Mononuclear cell (primary cell): ENCODE results near the gene ERVK3-1. TPM values are rescaled to one million over a fixed set of nuclear protein-coding genes. Genes with fewer than 3 reads are reported as not detected.

ENCODE experiments used
- H3K27me3 ChIP-seq: 2 replicates; pipeline ENCODE4 v1.6.0; 2011; ENCODE audit warnings: low read length, control low read depth; ENCODE audit not compliant: insufficient read depth
- H3K4me1 ChIP-seq: 2 replicates; pipeline ENCODE4 v1.5.1; 2011; ENCODE audit warnings: mild to moderate bottlenecking, low read length, control low read depth; ENCODE audit not compliant: insufficient read depth
- H3K4me3 ChIP-seq: 2 replicates; pipeline ENCODE4 v1.5.1; 2011; ENCODE audit warnings: mild to moderate bottlenecking, low read length, moderate library complexity
- H3K9me3 ChIP-seq: 2 replicates; pipeline ENCODE4 v1.5.1; 2011; ENCODE audit warnings: low read depth, mild to moderate bottlenecking, control low read depth, low read length
- total RNA-seq: library from RNA; depleted of rRNA; stranded (reverse); fragments of >200 nt; gene quantifications from one replicate; pipeline ENCODE4 v1.2.3, GENCODE V29; 2012

ERVK3-1 gene
- total RNA-seq, 1 donor, result 124 TPM

GRCh38 chr19:58325311-58326022, 20.3 kb downstream of the ERVK3-1 start:
- Histone ChIP-seq H3K27me3 (no peaks in the 10 kb centered on the region), H3K9me3 (no peaks in the 10 kb centered on the region), H3K4me3 (no peak overlapping the region), H3K4me1 (peaks cover 31% of the 10 kb centered on the region)

GRCh38 chr19:58326501-58326913, 21.3 kb downstream of the ERVK3-1 start:
- H3K4me1 ChIP-seq, result peaks cover 31% of the 10 kb centered on the region
- no peaks in the 10 kb centered on the region for H3K9me3 ChIP-seq

GRCh38 chr19:58326914-58327726, 21.9 kb downstream of the ERVK3-1 start, which contains the start of gene ZSCAN22:
ZSCAN22 (plus strand) TSS chr19:58326994; CDS start chr19:58334803, 7,809 bp downstream.
- no peaks in the 10 kb centered on the region for H3K27me3 ChIP-seq
- H3K9me3 ChIP-seq, result no peaks in the 10 kb centered on the region
- peak within 1 kb of the TSS; percentile 65 for H3K4me3 ChIP-seq
- peaks cover 31% of the 10 kb centered on the region for H3K4me1 ChIP-seq

More at GRCh38 chr19:58326501-58326913, 21.3 kb downstream of the ERVK3-1 start:
- Histone ChIP-seq H3K4me3 (peak overlapping the region; percentile 65), H3K27me3 (no peaks in the 10 kb centered on the region)

- Histone ChIP-seq H3K9me3 (no peaks in the 10 kb centered on the region), H3K4me3 (no peak overlapping the region)
Observed at GRCh38 chr19:58328999-58329398, 23.8 kb downstream of the ERVK3-1 start.

GRCh38 chr19:58330458-58330857, 25.3 kb downstream of the ERVK3-1 start:
- H3K27me3 ChIP-seq, result no peaks in the 10 kb centered on the region

More at GRCh38 chr19:58328999-58329398, 23.8 kb downstream of the ERVK3-1 start:
- H3K27me3 ChIP-seq, result no peaks in the 10 kb centered on the region
- peaks cover 31% of the 10 kb centered on the region for H3K4me1 ChIP-seq

GRCh38 chr19:58332697-58333096, 27.5 kb downstream of the ERVK3-1 start:
- Histone ChIP-seq H3K4me1 (peaks cover 11% of the 10 kb centered on the region), H3K4me3 (no peak overlapping the region), H3K27me3 (no peaks in the 10 kb centered on the region), H3K9me3 (no peaks in the 10 kb centered on the region)

More at GRCh38 chr19:58330458-58330857, 25.3 kb downstream of the ERVK3-1 start:
- no peak overlapping the region for H3K4me3 ChIP-seq
- H3K4me1 ChIP-seq, result peaks cover 30% of the 10 kb centered on the region
- no peaks in the 10 kb centered on the region for H3K9me3 ChIP-seq

- H3K9me3 ChIP-seq, result no peaks in the 10 kb centered on the region
- H3K4me1 ChIP-seq, result no peaks in the 10 kb centered on the region
- no peak overlapping the region for H3K4me3 ChIP-seq
Observed at GRCh38 chr19:58334691-58335249, 29.6 kb downstream of the ERVK3-1 start.

GRCh38 chr19:58335630-58336029, 30.5 kb downstream of the ERVK3-1 start:
- Histone ChIP-seq H3K4me1 (no peaks in the 10 kb centered on the region), H3K27me3 (no peaks in the 10 kb centered on the region), H3K9me3 (no peaks in the 10 kb centered on the region), H3K4me3 (no peak overlapping the region)

More at GRCh38 chr19:58334691-58335249, 29.6 kb downstream of the ERVK3-1 start:
- no peaks in the 10 kb centered on the region for H3K27me3 ChIP-seq

GRCh38 chr19:58336216-58336615, 31.0 kb downstream of the ERVK3-1 start:
- Histone ChIP-seq H3K27me3 (no peaks in the 10 kb centered on the region), H3K4me3 (no peak overlapping the region), H3K4me1 (no peaks in the 10 kb centered on the region), H3K9me3 (no peaks in the 10 kb centered on the region)

GRCh38 chr19:58336820-58337219, 31.6 kb downstream of the ERVK3-1 start:
- H3K4me3 ChIP-seq, result no peak overlapping the region
- no peaks in the 10 kb centered on the region for H3K27me3 ChIP-seq
- no peaks in the 10 kb centered on the region for H3K9me3 ChIP-seq
- no peaks in the 10 kb centered on the region for H3K4me1 ChIP-seq

- Histone ChIP-seq H3K27me3 (no peaks in the 10 kb centered on the region), H3K4me3 (no peak overlapping the region), H3K4me1 (no peaks in the 10 kb centered on the region), H3K9me3 (no peaks in the 10 kb centered on the region)
Observed at GRCh38 chr19:58338336-58338735, 33.2 kb downstream of the ERVK3-1 start.

GRCh38 chr19:58338825-58339558, 33.8 kb downstream of the ERVK3-1 start:
- Histone ChIP-seq H3K4me3 (no peak overlapping the region), H3K9me3 (no peaks in the 10 kb centered on the region), H3K4me1 (no peaks in the 10 kb centered on the region), H3K27me3 (no peaks in the 10 kb centered on the region)

- no peaks in the 10 kb centered on the region for H3K9me3 ChIP-seq
- peaks cover 27% of the 10 kb centered on the region for H3K4me1 ChIP-seq
- H3K27me3 ChIP-seq, result no peaks in the 10 kb centered on the region
- no peak overlapping the region for H3K4me3 ChIP-seq
Observed at GRCh38 chr19:58345558-58345957, 40.4 kb downstream of the ERVK3-1 start.
